Panc1 (cell line): ENCODE data around the gene PKP1. TPM values are rescaled to one million over a fixed set of nuclear protein-coding genes. Genes with fewer than 3 reads are reported as not detected.

Experiments
- ATAC-seq: fragments of 200-7000 bp; cut with Tn5 transposase; 2 replicates; pipeline ENCODE4 v1.9.1; 2020; ENCODE audit warnings: mild to moderate bottlenecking, moderate library complexity
- BruUV-seq: library from RNA; stranded (reverse); fragments of 400-500 nt; replicated peaks from 2 replicates; lab custom pipeline; 2021; lab: Mats Ljungman, UMichigan
- CTCF ChIA-PET: fragments of 300-600 bp; sonication (Branson Sonifier 250); formaldehyde crosslinking; loops from one replicate; lab custom pipeline; 2022; ENCODE audit warnings: antibody characterized with exemption; lab: Charles Lee
- POLR2A ChIA-PET: fragments of 300-600 bp; sonication (Branson Sonifier 250); formaldehyde crosslinking; loops from one replicate; lab custom pipeline; 2022; ENCODE audit warnings: antibody characterized with exemption; lab: Charles Lee
- DNase-seq: peaks from one replicate; pipeline ENCODE4 v3.0.0-alpha.2; 2010; ENCODE audit warnings: low read depth, low spot score
- H3K27ac ChIP-seq: 2 replicates; pipeline ENCODE4 v1.5.1; 2011; ENCODE audit warnings: mild to moderate bottlenecking, low read length, inconsistent platforms
- H3K27me3 ChIP-seq: fragments of 200-500 bp; sonication (Bioruptor generic); 2 replicates; pipeline ENCODE4 v1.6.0; 2014; ENCODE audit warnings: low read length, inconsistent platforms; ENCODE audit not compliant: control insufficient read depth, insufficient read depth
- H3K36me3 ChIP-seq: fragments of 200-500 bp; sonication (Bioruptor generic); 2 replicates; pipeline ENCODE4 v1.5.1; 2014; ENCODE audit warnings: inconsistent platforms, mild to moderate bottlenecking, low read length, moderate library complexity; ENCODE audit not compliant: control insufficient read depth, insufficient read depth
- H3K4me1 ChIP-seq: 2 replicates; pipeline ENCODE4 v1.5.1; 2011; ENCODE audit warnings: inconsistent platforms, mild to moderate bottlenecking, low read length, moderate library complexity; ENCODE audit not compliant: control insufficient read depth, insufficient read depth
- H3K4me3 ChIP-seq, 2 experiments: 2 replicates each; pipeline ENCODE4 v1.5.1; 2011 to 2012; ENCODE audit warnings: low read depth in 2 of 2, low read length in 2 of 2, mild to moderate bottlenecking in 2 of 2, inconsistent platforms in 1 of 2, moderate library complexity in 1 of 2
- H3K9me3 ChIP-seq: fragments of 200-500 bp; sonication (Bioruptor generic); 2 replicates; pipeline ENCODE4 v1.5.1; 2014; ENCODE audit warnings: low read depth, mild to moderate bottlenecking, inconsistent platforms, low read length, moderate library complexity; ENCODE audit not compliant: control insufficient read depth, insufficient read depth
- CTCF ChIP-seq: fragments of 450-650 bp; IDR thresholded peaks from 2 replicates; pipeline ENCODE4 v1.5.1; 2017; ENCODE audit warnings: mild to moderate bottlenecking
- POLR2AphosphoS5 ChIP-seq: IDR thresholded peaks from 2 replicates; pipeline ENCODE4 v1.6.1; 2012; ENCODE audit warnings: mild to moderate bottlenecking, low read depth, low read length, moderate library complexity
- SIN3A ChIP-seq: IDR thresholded peaks from 2 replicates; pipeline ENCODE4 v1.6.1; 2012; ENCODE audit warnings: low read depth, mild to moderate bottlenecking, low read length, moderate library complexity, borderline replicate concordance; ENCODE audit not compliant: insufficient read depth
- TCF7L2 ChIP-seq: IDR thresholded peaks from 2 replicates; pipeline ENCODE4 v1.6.1; 2011; ENCODE audit warnings: mild to moderate bottlenecking, low read depth, low read length, inconsistent platforms
- in situ Hi-C: cut with HindIII; loops from 2 replicates; pipeline ENCODE4 v1.10.0; 2016; ENCODE audit warnings: low sequenced_read_pairs, low pct_unique_long_range_greater_than_20kb
- intact Hi-C: fragments of 100-400 bp; cut with micrococcal nuclease; formaldehyde crosslinking; loops from one replicate; pipeline ENCODE4 v1.10.0; 2022; ENCODE audit not compliant: unreplicated experiment
- total RNA-seq: library from RNA; stranded (reverse); gene quantifications from one replicate; pipeline ENCODE4 v1.2.1, GENCODE V29; 2021; ENCODE audit not compliant: unreplicated experiment
- TF ChIP-seq, protein P1 (sequence below), 2 experiments: IDR thresholded peaks; 2 replicates each; pipeline ENCODE4 v1.6.1; 2011 to 2012; ENCODE audit warnings: low read depth in 2 of 2, control low read depth in 1 of 2, low read length in 1 of 2, mild to moderate bottlenecking in 1 of 2, moderate library complexity in 1 of 2; ENCODE audit not compliant: insufficient read depth in 1 of 2

Gene PKP1
- total RNA-seq, 1 experiment from 2014 or later = 0.44 TPM

DNA sequence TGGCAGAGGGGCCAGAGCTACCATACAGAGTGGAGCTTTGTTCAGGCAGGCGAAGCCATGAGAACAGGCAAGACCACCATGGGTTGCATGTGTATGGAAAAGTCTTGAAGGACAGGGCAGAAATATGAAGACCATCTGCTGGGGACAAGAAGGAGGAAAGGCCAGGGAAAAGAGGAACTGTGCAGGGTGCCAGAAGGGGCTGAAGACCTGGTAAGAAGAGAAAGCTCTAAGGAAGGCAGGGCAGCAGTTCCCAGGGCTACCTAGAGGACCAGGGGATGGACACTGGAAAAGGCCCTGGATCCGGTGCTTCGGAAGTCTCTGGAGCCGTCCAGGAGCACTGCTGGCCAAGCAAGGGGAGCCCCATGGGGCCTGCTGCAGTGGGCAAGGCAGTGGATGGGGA lies 43.4 kb downstream of the PKP1 start:
- CTCF ChIA-PET = no interaction called here
- no peak overlapping the region for H3K4me3 ChIP-seq
- DNase-seq (no peak), ATAC-seq (no peak)
- no peak for TF ChIP-seq TCF7L2
- TF ChIP-seq SIN3A = no peak
- TF ChIP-seq, protein P1, sequence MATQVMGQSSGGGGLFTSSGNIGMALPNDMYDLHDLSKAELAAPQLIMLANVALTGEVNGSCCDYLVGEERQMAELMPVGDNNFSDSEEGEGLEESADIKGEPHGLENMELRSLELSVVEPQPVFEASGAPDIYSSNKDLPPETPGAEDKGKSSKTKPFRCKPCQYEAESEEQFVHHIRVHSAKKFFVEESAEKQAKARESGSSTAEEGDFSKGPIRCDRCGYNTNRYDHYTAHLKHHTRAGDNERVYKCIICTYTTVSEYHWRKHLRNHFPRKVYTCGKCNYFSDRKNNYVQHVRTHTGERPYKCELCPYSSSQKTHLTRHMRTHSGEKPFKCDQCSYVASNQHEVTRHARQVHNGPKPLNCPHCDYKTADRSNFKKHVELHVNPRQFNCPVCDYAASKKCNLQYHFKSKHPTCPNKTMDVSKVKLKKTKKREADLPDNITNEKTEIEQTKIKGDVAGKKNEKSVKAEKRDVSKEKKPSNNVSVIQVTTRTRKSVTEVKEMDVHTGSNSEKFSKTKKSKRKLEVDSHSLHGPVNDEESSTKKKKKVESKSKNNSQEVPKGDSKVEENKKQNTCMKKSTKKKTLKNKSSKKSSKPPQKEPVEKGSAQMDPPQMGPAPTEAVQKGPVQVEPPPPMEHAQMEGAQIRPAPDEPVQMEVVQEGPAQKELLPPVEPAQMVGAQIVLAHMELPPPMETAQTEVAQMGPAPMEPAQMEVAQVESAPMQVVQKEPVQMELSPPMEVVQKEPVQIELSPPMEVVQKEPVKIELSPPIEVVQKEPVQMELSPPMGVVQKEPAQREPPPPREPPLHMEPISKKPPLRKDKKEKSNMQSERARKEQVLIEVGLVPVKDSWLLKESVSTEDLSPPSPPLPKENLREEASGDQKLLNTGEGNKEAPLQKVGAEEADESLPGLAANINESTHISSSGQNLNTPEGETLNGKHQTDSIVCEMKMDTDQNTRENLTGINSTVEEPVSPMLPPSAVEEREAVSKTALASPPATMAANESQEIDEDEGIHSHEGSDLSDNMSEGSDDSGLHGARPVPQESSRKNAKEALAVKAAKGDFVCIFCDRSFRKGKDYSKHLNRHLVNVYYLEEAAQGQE (IDR thresholded peaks at IDR 0.05; ENCODE audit: insufficient read depth in 1 of 2, low read depth in 2 of 2, low read length in 1 of 2) = no peak
- no peak for TF ChIP-seq POLR2AphosphoS5
- TF ChIP-seq CTCF = no peak
- POLR2A ChIA-PET = no interaction called here
- H3K9me3 ChIP-seq = no peaks in the 10 kb centered on the region
- no peaks in the 10 kb centered on the region for H3K4me1 ChIP-seq
- H3K27ac ChIP-seq = no peak overlapping the region
- intact Hi-C loops (no loop called here), in situ Hi-C loops (no loop called here)
- BruUV-seq = no TSS peak
- H3K36me3 ChIP-seq = no peaks in the 10 kb centered on the region
- 0 out of 2 replicates have a peak, but pooled peaks cover 2% of the 10 kb centered on the region for H3K27me3 ChIP-seq

DNA sequence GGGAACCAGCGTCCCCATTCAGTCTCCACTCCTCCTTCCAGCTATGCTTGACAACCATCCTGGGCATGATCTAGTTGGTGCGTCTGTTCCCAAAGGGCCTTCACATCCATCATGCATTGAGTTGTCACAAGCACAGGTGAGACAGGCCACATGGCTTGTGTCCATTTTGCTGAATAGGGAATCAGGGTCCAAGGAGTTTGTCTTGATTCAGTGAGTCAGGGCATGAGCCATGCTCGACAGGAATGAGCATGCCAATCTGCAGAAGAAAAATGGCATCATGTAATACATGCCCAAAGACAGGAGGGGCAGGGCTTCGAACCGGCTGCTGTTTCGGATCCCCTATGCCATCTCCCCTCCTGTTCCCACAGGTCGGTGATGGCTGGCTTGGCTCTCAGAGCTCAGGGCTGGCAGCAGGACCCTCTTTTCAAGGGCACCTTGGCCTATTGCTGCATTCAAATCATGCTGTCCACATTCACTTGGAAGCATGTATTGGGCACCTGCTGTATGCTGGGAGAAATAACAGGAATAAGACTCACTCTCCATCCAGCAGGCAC lies 44.5 kb downstream of the PKP1 start:
- no peaks in the 10 kb centered on the region for H3K9me3 ChIP-seq
- BruUV-seq = no TSS peak
- intact Hi-C loops (no loop called here), in situ Hi-C loops (no loop called here)
- no peak overlapping the region for H3K27ac ChIP-seq
- DNase-seq (no peak), ATAC-seq (no peak)
- H3K36me3 ChIP-seq = no peaks in the 10 kb centered on the region
- CTCF ChIA-PET = no interaction called here
- no peaks in the 10 kb centered on the region for H3K4me1 ChIP-seq
- H3K27me3 ChIP-seq = 0 out of 2 replicates have a peak, but pooled peaks cover 2% of the 10 kb centered on the region
- POLR2A ChIA-PET = no interaction called here
- no peak overlapping the region for H3K4me3 ChIP-seq
- TF ChIP-seq, protein P1 (IDR thresholded peaks at IDR 0.05; ENCODE audit: insufficient read depth in 1 of 2, low read depth in 2 of 2, low read length in 1 of 2) = no peak
- TF ChIP-seq TCF7L2 (no peak), POLR2AphosphoS5 (no peak), SIN3A (no peak), CTCF (no peak)
